NCI-H2107 (cell line): Measurements from ENCODE around the gene KIRREL3.

Experiments
- DNase-seq: peaks from one replicate; lab custom pipeline; 2025; lab: John Stamatoyannopoulos, UW

The KIRREL3 gene

DNA sequence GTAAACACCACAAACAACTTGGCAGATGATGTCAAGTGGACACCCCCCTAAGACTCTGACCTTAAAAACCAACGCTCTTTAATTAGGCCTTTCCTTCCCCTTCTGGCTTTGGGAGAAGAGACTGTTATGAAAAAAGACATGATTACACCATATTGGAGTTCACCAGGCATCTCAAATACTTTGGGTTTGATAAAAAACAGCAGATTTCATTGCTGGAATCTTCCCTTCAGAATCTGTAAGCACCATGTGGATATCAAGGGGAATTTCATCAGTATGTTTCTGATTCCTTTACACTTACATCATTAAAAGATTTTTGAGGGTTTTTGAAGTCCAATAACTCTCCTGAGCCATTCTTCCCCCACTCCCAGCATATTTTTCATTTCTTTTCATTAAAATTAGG is 85.6 kb downstream of the KIRREL3 start:
- DNase-seq: no peak

DNA sequence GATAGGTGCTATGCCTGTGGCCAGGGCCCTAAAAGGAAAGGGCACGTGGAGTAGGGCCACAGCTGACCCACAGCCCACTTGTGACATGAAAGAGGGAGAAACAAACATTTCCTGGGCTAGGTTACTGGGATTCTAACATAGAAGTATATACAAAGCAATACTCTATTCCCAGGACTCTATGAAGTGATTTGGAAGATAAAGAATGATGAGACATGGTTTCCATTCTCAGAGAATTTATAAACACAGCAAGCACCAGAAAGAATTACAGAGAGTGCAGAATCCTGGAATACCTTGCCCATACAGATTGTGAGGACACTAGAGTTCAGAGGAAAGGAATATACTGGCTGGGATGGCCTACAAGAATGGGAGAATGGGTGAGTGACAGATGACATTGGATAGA is 86.4 kb downstream of the KIRREL3 start:
- no peak for DNase-seq

- no peak for DNase-seq
These were observed 96.0 kb downstream of the KIRREL3 start for GRCh38 chr11:126904520-126904919.

- DNase-seq: no peak
These were observed 98.8 kb downstream of the KIRREL3 start for GRCh38 chr11:126901783-126902182.

DNA sequence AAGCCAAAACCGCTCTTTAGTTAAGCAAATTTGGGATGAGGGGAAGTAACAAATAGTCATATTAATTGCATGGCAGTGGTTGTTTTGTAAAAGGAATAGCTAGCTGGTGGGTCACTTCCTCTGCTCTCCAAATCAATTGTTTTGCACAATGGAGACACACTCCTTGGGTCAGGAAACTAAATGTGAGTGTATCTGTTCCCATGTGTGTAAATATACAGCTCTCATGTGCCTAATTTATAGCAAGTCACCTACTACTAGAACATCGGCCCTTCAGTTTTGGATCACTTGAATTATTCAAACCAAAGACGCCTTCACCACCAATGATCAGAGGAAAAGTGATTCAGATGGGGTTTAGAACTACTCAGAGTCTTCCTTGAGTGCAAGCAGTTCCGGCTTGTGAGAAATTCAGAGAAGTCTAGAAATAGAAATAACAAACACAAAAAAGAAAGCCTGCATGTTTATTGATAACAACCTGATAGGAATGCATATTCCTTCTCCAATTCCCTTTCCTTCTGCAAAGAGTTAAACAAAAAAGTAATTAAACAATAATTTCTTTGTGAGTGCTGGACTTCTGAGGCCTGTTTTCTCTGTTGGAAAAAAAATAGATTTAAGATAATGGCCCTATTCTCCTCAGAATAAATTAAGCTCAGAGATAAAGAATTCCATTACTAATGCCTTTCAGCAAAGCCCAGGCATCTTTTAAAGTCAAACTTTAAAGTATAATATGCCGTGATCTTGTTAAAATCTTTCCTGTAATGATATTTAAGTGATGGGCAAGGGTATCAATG is 100.4 kb downstream of the KIRREL3 start:
- no peak for DNase-seq

DNA sequence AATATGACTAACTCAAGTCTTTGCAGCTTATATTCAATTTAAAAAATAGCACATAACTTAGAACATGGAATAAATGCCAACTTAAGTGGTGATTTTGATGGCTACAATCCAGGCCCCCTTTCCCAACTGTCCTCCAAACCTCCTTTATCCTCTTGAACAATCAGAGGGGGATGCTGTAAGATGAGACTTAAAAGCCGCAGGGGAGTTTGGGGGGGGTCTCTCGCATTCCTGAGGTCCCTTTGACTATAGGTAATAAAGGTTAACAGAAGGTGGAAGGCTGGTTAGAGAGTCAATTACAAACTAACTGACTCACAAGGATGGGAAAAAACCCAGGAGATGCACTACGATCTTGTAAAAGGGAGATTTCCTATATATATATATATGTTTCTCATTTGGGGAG is 101.8 kb downstream of the KIRREL3 start:
- no peak for DNase-seq

- no peak for DNase-seq
These were observed 103.1 kb downstream of the KIRREL3 start for GRCh38 chr11:126897430-126897829.

DNA sequence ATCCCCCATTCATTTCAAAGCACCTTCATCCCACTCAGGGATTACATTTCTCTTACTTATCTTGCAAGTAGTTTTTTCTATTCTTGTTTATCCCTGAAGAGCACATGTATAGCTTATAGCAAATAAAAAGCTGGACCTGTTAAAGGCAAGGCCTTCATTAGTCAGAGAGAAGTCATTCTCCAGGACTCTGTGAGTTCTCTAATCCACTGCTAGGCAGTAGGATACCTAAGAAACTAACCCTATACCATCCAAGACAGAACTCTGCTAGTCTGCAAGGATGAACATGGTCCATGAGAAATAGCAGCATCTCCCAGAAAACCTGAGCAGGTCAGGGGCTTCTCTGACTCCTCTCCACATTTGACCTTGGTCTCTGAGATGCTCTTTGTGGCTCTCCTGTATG is 104.5 kb downstream of the KIRREL3 start:
- DNase-seq: no peak

DNA sequence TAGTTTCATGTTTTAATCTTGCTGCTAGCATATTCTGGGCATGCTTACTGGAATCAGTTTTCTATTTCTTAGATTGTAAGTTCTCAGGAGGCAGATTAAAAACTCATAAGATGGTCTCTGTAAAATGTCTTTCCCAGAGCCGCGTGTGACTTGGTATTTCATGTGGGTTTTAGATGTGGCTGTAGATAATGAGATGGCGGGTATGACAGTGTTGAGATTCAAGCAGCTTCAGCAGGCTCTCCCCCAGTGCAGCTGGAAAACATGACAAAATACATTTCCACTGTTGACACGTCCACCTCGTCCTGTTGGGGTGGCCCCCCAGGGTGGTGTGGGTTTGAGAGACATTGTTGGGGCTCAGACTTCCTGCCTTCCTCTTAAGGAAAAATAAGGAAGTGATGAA is 106.8 kb downstream of the KIRREL3 start:
- DNase-seq: no peak

GRCh38 chr11:126892756-126893155 is 107.8 kb downstream of the KIRREL3 start:
- DNase-seq: peak; percentile 24

DNA sequence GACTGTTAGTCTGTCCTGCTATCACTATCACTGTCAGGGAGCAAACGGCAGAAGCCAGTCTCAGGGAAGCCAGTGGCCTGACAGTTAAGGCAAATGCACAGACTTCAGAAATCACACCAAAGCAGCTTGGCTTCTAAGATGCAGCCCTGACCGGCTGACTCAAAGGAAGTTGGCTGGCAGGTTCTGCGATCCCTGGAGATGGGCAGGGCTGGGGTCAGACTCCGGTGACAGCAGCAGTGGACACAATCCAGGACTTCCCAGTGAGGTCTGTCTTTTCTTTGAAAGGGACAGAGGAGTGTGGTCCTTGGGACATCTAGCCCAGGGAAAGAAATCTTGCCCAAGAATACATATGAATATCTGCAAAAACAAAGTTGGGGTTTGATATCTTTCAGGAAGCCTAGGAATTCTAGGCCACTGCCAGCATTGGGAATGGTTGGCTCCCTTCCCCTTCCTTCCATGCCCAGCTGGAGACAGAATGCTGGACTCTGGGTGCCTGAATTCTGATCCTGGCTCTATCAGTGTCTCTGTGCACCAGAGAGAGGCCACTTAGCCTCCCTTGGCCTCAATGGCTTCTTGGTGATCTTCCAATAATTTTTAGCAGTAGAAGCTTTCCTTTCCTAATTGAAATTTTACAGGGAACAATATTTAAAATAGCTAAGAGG is 108.9 kb downstream of the KIRREL3 start:
- no peak for DNase-seq

DNA sequence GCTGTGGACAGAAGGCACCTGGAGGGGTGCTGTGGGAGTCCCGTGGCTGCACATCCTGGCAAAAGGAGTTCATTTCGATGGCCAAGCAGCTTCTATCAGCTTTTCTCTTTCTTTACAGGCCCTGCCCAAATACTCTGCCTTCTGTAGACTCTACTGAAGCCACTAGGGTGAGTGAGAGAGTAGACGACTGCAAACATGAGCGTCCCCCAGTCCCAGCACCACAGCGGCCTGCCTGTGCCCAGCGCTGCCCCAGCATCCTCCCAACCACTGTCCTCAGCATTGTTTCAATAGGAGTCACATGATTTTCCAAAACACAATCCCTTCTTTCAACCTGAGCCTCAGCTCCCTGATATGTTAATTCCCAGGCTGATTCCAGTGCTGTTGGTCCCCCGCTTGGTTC is 110.0 kb downstream of the KIRREL3 start:
- no peak for DNase-seq

DNA sequence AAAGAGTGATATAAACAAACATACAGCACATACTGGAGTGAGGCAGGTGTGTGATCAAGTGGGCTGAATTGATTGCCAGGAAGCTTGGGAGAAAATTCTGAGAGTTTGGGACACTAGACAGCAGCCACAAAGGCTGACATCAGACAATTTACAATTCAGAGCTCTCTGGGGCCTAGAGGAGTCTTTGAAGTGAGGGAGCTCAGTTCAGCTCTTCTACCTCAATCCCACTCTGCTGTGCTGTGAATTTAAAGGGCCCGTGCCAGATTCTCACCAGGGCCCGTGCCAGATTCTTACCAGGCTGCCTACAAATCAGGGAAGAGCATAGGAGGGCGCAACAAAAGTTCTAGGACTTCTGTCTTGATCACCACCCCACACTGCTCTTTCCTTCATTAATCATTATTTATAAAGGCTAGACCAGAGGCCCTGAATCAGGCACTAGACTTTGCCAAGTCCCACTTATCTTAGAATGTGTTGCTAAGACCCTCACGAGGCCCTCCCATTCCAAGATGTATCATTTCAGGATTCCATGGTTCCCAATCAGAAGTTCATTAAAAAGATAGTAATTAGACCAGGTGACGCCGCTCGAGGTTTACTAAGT is 112.4 kb downstream of the KIRREL3 start:
- DNase-seq: no peak

GRCh38 chr11:126886636-126887035 is 113.9 kb downstream of the KIRREL3 start:
- no peak for DNase-seq

GRCh38 chr11:126886085-126886484 is 114.5 kb downstream of the KIRREL3 start:
- DNase-seq: no peak

DNA sequence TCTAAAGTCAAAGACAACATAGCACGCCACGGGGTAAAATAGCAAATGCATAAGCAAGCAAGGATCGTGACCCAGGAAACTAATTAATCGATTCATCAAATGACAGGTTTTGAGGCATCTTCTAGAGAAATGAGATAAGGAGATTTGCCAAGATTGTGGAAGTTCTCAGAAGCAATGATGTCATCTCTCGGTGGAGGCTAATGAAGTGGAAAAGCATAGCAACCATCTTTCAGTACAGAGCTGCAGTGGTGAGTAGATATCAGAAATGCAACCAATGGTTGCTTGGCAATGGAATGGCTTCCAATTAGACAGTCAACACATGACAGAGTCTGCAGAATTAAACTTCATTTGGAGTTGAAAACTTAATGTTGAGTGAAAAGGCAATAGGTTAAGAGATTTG is 116.0 kb downstream of the KIRREL3 start:
- DNase-seq: no peak

DNA sequence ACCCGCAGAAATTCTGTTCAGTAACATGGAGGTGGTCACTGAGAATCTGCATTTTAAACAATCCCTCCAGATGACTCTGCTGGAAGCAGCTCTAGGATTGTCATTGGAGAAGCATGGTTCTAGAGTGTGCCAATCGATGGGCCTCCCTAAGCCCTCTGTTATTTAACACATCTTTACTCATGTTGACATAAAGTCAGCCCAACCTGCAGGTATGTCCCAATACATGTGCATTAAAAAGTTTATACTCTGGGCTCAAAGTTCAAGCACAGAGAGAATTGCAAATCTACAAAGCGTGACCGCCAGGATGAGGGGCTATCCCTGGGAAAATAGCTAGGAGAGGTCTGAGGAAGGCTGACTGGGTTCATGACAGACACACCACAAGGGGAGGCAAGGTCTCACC is 116.4 kb downstream of the KIRREL3 start:
- no peak for DNase-seq

DNA sequence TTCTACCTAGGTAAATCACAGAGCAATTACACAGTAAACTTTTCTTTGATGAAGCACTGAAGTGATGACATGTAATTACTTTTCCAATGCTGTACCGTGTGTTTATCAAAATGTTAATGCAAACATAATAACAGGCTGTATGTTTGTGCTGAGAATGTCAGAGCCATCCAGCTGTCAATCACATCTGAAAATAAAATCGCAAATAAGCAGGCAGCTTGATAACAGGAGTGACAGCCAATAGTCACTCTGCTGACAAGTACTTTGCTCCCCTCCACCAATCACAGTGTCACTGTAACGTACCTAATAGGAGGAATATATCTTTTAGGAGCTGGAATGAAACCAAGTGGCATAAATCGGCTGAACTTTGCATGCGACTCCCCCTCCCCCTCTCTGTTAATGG is 119.7 kb downstream of the KIRREL3 start:
- DNase-seq: no peak

- no peak for DNase-seq
These were observed 121.1 kb downstream of the KIRREL3 start for GRCh38 chr11:126879516-126879915.

- no peak for DNase-seq
These were observed 121.6 kb downstream of the KIRREL3 start for GRCh38 chr11:126878913-126879482.

- DNase-seq: no peak
These were observed 125.7 kb downstream of the KIRREL3 start for GRCh38 chr11:126874831-126875230.

DNA sequence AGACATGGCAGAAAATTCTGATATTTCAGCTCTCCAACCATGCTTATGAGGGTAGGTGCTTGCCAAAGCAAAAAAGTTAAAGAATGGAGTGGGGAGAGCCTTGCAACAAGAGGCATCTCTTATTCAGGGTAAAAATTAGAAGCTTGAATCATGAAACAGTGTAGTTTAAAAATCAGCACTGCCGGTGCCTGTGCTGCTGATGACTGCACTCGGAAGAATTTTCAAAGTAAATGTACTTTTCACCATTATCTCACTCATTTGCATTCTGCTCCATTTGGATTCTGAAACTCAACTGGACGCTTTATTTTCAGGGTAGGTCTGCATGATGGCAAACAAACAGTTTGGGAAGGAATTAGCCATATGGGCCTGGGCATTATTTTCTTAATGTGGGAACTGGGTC is 126.3 kb downstream of the KIRREL3 start:
- no peak for DNase-seq

DNA sequence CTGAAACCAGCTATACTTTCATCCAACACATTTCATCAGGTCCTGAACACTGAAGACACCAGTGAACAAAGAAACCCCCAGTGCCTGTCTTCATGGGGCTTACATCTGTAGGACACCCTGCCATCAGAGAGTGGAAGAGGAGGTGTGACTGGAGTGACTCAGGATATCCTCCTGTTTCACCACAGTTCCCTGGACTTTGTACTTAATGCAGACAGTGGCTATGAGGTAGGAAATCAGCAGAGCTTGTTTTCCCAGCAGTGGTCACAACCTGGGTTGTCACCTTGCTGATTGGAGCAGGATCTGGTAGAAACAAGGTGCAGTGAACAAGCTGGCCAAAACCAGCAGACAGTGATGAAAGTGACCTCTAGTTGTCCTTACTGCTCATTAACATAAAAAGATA is 128.8 kb downstream of the KIRREL3 start:
- DNase-seq: no peak
